Liver (tissue), 9 donors: ENCODE data around the gene SNRPA. TPM values are rescaled to one million over a fixed set of nuclear protein-coding genes. Genes with fewer than 3 reads are reported as not detected.

Experiments used
- DNase-seq: peaks from one replicate; pipeline ENCODE4 v3.0.0-alpha.2; 2017; ENCODE audit warnings: low spot score
- H3K27ac ChIP-seq, 2 donors: one replicate each; pipeline ENCODE4 v1.7.0; 2013; ENCODE audit warnings: inconsistent platforms in 2 of 2, low read length in 2 of 2, control low read depth in 1 of 2, low read depth in 1 of 2, mild to moderate bottlenecking in 1 of 2
- H3K27me3 ChIP-seq, 4 donors: one replicate each; pipeline versions ENCODE4 v1.6.1 to v1.7.0; 2013; ENCODE audit warnings: low read length in 3 of 4, inconsistent platforms in 1 of 4, mild to moderate bottlenecking in 1 of 4, moderate library complexity in 1 of 4; ENCODE audit not compliant: control insufficient read depth in 4 of 4, insufficient read depth in 4 of 4
- H3K36me3 ChIP-seq, 4 donors: one replicate each; pipeline versions ENCODE4 v1.6.1 to v1.7.0; 2013; ENCODE audit warnings: low read length in 3 of 4, mild to moderate bottlenecking in 3 of 4, low read depth in 1 of 4, moderate library complexity in 1 of 4; ENCODE audit not compliant: control insufficient read depth in 4 of 4, insufficient read depth in 3 of 4
- H3K4me1 ChIP-seq, 4 donors: one replicate each; pipeline versions ENCODE4 v1.6.1 to v1.7.0; 2013; ENCODE audit warnings: low read length in 3 of 4, mild to moderate bottlenecking in 3 of 4, moderate library complexity in 1 of 4; ENCODE audit not compliant: control insufficient read depth in 4 of 4, insufficient read depth in 4 of 4
- H3K4me3 ChIP-seq, 3 donors: one replicate each; pipeline versions ENCODE4 v1.6.1 to v1.7.0; 2013; ENCODE audit warnings: low read length in 3 of 3, control low read depth in 1 of 3, low read depth in 1 of 3, mild to moderate bottlenecking in 1 of 3
- H3K9ac ChIP-seq, 2 donors: one replicate each; pipeline ENCODE4 v1.7.0; 2013; ENCODE audit warnings: low read length in 2 of 2, mild to moderate bottlenecking in 2 of 2, moderate library complexity in 2 of 2, control low read depth in 1 of 2, low read depth in 1 of 2
- H3K9me3 ChIP-seq, 4 donors: one replicate each; pipeline versions ENCODE4 v1.6.1 to v1.7.0; 2013; ENCODE audit warnings: low read length in 3 of 4; ENCODE audit not compliant: control insufficient read depth in 4 of 4
- ATF3 ChIP-seq: IDR thresholded peaks from 2 replicates; pipeline ENCODE4 v1.6.1; 2016; ENCODE audit warnings: antibody characterized with exemption
- EGR1 ChIP-seq, 2 donors: IDR thresholded peaks; 2 replicates each; pipeline ENCODE4 v1.6.1; 2016 to 2018; ENCODE audit warnings: antibody characterized with exemption in 2 of 2, low read depth in 2 of 2
- FOXA2 ChIP-seq: IDR thresholded peaks from 2 replicates; pipeline ENCODE4 v1.6.1; 2016; ENCODE audit warnings: antibody characterized with exemption
- GABPA ChIP-seq, 2 donors: IDR thresholded peaks in 1 of 2; conservative IDR thresholded peaks in 1 of 2; 2 replicates each; pipeline ENCODE4 v1.6.1; 2016; ENCODE audit warnings: antibody characterized with exemption in 2 of 2, mild to moderate bottlenecking in 1 of 2, moderate library complexity in 1 of 2
- HNF4A ChIP-seq, 2 donors: conservative IDR thresholded peaks; 2 replicates each; pipeline ENCODE4 v1.6.1; 2016; ENCODE audit warnings: antibody characterized with exemption in 2 of 2, mild to moderate bottlenecking in 2 of 2
- HNF4G ChIP-seq: IDR thresholded peaks from 2 replicates; pipeline ENCODE4 v1.6.1; 2016; ENCODE audit warnings: antibody characterized with exemption
- JUND ChIP-seq, 2 donors: IDR thresholded peaks; 2 replicates each; pipeline ENCODE4 v1.6.1; 2016; ENCODE audit warnings: antibody characterized with exemption in 2 of 2
- MAX ChIP-seq: IDR thresholded peaks from 2 replicates; pipeline ENCODE4 v1.6.1; 2016; ENCODE audit warnings: antibody characterized with exemption
- NR2F2 ChIP-seq: IDR thresholded peaks from 2 replicates; pipeline ENCODE4 v1.6.1; 2016; ENCODE audit warnings: antibody characterized with exemption
- RAD21 ChIP-seq, 2 donors: IDR thresholded peaks; 2 replicates each; pipeline ENCODE4 v1.6.1; 2016; ENCODE audit warnings: antibody characterized with exemption in 2 of 2, mild to moderate bottlenecking in 2 of 2
- REST ChIP-seq: IDR thresholded peaks from 2 replicates; pipeline ENCODE4 v1.6.1; 2016; ENCODE audit warnings: antibody characterized with exemption, mild to moderate bottlenecking
- RXRA ChIP-seq, 2 donors: IDR thresholded peaks; 2 replicates each; pipeline ENCODE4 v1.6.1; 2017 to 2018; ENCODE audit warnings: antibody characterized with exemption in 2 of 2, mild to moderate bottlenecking in 1 of 2
- SP1 ChIP-seq: IDR thresholded peaks from 2 replicates; pipeline ENCODE4 v1.6.1; 2018; ENCODE audit warnings: antibody characterized with exemption, mild to moderate bottlenecking
- TAF1 ChIP-seq: conservative IDR thresholded peaks from 2 replicates; pipeline ENCODE4 v1.6.1; 2016; ENCODE audit warnings: antibody characterized with exemption, mild to moderate bottlenecking
- YY1 ChIP-seq: IDR thresholded peaks from 2 replicates; pipeline ENCODE4 v1.6.1; 2016; ENCODE audit warnings: antibody characterized with exemption, mild to moderate bottlenecking
- ZBTB33 ChIP-seq: IDR thresholded peaks from 2 replicates; pipeline ENCODE4 v1.6.1; 2016; ENCODE audit warnings: antibody characterized with exemption
- WGBS: extraction: QIAGEN DNeasy Blood & Tissue Kit; methylation state at CpG from one replicate; pipeline ENCODE4 v1.1.7; 2013; 5-methylcytosine and 5-hydroxymethylcytosine counted together
- polyA plus RNA-seq, 2 donors: library from polyadenylated mRNA; stranded (reverse) in 1 of 2; unstranded in 1 of 2; fragments of 200-250 nt in 1 of 2; fragments of >200 nt in 1 of 2; fragmentation: Nextera tagmentation in 1 of 2; extraction: Ambion mirVana in 1 of 2; gene quantifications; one replicate each; pipeline versions ENCODE4 v1.2.1 to v1.2.3, GENCODE V29; 2013 to 2015
- total RNA-seq, 2 donors: library from RNA; depleted of rRNA; stranded (reverse); fragments of >200 nt; gene quantifications; one replicate each; pipeline ENCODE4 v1.2.3, GENCODE V29; 2014
- donor health status: healthy.
- donor health status: healthy.
- donor health status: healthy.
- donor health status: healthy.
- donor health status: healthy.

Gene SNRPA
- total and polyA plus RNA-seq, 4 donors: 11.8 to 27.1 (median 17.0) TPM

- 94% methylated on average over 9 of the region's 9 CpGs for WGBS
- no peak overlapping the region for H3K4me3 ChIP-seq
These were observed 14.3 kb upstream of the SNRPA start for GRCh38 chr19:40736661-40737060.

GRCh38 chr19:40737102-40737644 lies 13.8 kb upstream of the SNRPA start:
- no peak for DNase-seq
- H3K36me3 ChIP-seq: peaks cover 13 to 70% (median 31%) of the 10 kb centered on the region in 4 donors
- H3K27ac ChIP-seq: no peak overlapping the region
- H3K4me3 ChIP-seq: no peak overlapping the region
- no peak overlapping the region for H3K9ac ChIP-seq
- no peaks in the 10 kb centered on the region for H3K9me3 ChIP-seq
- H3K27me3 ChIP-seq: no peaks in the 10 kb centered on the region
- WGBS: 93% methylated on average over 9 of the region's 9 CpGs
- peaks cover 0 to 1% (median under 1%) of the 10 kb centered on the region in 4 donors for H3K4me1 ChIP-seq
- TF ChIP-seq HNF4G: no peak
- TF ChIP-seq FOXA2: no peak
- no peak for TF ChIP-seq SP1
- TF ChIP-seq RXRA (IDR thresholded peaks at IDR 0.05): no peak
- no peak for TF ChIP-seq ATF3
- TF ChIP-seq NR2F2: no peak
- no peak for TF ChIP-seq MAX
- no peak for TF ChIP-seq ZBTB33
- no peak for TF ChIP-seq TAF1
- no peak for TF ChIP-seq JUND (IDR thresholded peaks at IDR 0.05)
- no peak for TF ChIP-seq YY1
- TF ChIP-seq HNF4A (conservative IDR thresholded peaks at IDR 0.05): no peak

More at GRCh38 chr19:40736661-40737060, 14.3 kb upstream of the SNRPA start:
- peaks cover 13 to 74% (median 32%) of the 10 kb centered on the region in 4 donors for H3K36me3 ChIP-seq
- no peak overlapping the region for H3K9ac ChIP-seq
- H3K9me3 ChIP-seq: no peaks in the 10 kb centered on the region
- no peak for TF ChIP-seq HNF4A (conservative IDR thresholded peaks at IDR 0.05)
- TF ChIP-seq ZBTB33: no peak
- no peak for TF ChIP-seq SP1
- TF ChIP-seq NR2F2: no peak
- TF ChIP-seq RXRA (IDR thresholded peaks at IDR 0.05): no peak
- TF ChIP-seq EGR1 (IDR thresholded peaks at IDR 0.05; ENCODE audit: low read depth in 2 of 2): no peak
- TF ChIP-seq ATF3: no peak
- no peak for TF ChIP-seq REST
- no peak for TF ChIP-seq RAD21 (IDR thresholded peaks at IDR 0.05)
- no peak for TF ChIP-seq JUND (IDR thresholded peaks at IDR 0.05)
- TF ChIP-seq HNF4G: no peak
- TF ChIP-seq GABPA (IDR thresholded peaks at IDR 0.05 in 1 of 2, conservative IDR thresholded peaks at IDR 0.05 in 1 of 2): no peak
- H3K4me1 ChIP-seq: no peaks in the 10 kb centered on the region
- DNase-seq: no peak
- H3K27ac ChIP-seq: no peak overlapping the region
- no peaks in the 10 kb centered on the region for H3K27me3 ChIP-seq
